Fibroblast of villous mesenchyme (primary cell): ENCODE results near the gene ABLIM2. TPM values are rescaled to one million over a fixed set of nuclear protein-coding genes. Genes with fewer than 3 reads are reported as not detected.

Experiments used
- DNase-seq: peaks from one replicate; pipeline ENCODE4 v3.0.0-alpha.2; 2010; ENCODE audit warnings: low read depth
- H3K4me3 ChIP-seq: 2 replicates; pipeline ENCODE4 v1.5.1; 2011; ENCODE audit warnings: low read depth, mild to moderate bottlenecking, low read length
- total RNA-seq: library from RNA; depleted of rRNA; stranded (reverse); fragments of >200 nt; gene quantifications from 2 replicates; pipeline ENCODE4 v1.2.3, GENCODE V29; 2012
- TF ChIP-seq, protein P1 (sequence below): IDR thresholded peaks from 2 replicates; pipeline ENCODE4 v1.5.1; 2012; ENCODE audit warnings: low read depth, mild to moderate bottlenecking, low read length; ENCODE audit not compliant: insufficient read depth

Gene ABLIM2
- total RNA-seq, 1 donor: under 0.01 TPM

DNA sequence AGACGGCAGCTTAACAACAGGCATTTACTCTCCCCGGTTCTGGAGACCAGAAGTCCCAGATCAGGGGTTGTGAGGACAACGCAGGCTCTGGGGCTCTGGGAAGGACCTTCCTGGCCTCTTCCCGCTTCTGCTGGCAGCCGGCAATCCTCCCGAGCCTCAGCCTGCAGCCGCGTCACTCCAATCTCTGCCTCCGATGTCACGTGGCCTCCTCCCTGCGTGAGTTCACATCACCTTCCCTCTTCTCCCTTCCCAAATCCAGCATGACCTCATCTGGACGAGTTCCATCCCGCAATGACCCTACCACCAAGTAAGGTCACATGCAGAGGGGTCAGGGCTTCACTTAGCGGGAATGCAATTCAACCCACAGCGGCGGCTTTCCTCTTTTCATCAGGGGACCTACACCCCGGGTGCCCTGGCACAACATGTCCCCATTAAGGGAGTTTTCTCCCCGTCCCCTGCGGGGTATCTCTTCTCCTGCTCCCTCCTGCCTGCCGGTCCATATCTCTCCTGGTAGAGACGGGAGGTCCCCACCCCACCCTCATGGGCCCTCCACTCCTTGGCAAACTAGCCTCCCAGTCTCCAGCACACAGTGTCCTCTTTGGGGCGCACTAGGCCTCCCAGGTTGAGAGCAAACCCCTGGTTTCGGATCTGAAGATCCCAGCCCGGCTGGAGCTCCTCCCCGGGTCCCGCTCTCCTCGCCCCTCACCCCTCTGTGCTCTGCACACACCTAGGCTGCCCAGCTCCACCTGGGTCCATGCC, 25.5 kb downstream of the ABLIM2 start:
- no peak overlapping the region for H3K4me3 ChIP-seq
- TF ChIP-seq, protein P1, sequence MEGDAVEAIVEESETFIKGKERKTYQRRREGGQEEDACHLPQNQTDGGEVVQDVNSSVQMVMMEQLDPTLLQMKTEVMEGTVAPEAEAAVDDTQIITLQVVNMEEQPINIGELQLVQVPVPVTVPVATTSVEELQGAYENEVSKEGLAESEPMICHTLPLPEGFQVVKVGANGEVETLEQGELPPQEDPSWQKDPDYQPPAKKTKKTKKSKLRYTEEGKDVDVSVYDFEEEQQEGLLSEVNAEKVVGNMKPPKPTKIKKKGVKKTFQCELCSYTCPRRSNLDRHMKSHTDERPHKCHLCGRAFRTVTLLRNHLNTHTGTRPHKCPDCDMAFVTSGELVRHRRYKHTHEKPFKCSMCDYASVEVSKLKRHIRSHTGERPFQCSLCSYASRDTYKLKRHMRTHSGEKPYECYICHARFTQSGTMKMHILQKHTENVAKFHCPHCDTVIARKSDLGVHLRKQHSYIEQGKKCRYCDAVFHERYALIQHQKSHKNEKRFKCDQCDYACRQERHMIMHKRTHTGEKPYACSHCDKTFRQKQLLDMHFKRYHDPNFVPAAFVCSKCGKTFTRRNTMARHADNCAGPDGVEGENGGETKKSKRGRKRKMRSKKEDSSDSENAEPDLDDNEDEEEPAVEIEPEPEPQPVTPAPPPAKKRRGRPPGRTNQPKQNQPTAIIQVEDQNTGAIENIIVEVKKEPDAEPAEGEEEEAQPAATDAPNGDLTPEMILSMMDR: no peak
- no peak for DNase-seq

DNA sequence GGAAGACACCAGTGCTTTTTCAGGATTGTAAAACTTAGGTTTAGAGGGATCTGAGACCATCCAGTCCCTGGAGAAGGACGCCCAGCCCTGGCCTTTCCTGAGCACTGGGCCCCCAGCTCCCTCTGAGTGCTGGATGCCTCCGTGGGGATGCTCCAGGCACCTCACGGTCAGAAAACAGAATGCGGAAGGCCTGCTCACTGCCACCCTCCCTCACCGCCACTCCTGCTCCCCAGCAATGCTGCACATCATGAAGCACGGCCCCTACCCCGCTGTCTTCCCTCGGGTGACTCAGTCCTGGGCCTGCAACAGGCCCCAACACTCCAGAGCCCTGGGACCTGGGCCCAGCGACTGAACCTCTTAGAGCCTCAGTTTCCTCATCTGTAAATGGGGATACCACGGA, 26.2 kb downstream of the ABLIM2 start:
- DNase-seq: no peak
- H3K4me3 ChIP-seq: no peak overlapping the region
- TF ChIP-seq, protein P1: no peak

DNA sequence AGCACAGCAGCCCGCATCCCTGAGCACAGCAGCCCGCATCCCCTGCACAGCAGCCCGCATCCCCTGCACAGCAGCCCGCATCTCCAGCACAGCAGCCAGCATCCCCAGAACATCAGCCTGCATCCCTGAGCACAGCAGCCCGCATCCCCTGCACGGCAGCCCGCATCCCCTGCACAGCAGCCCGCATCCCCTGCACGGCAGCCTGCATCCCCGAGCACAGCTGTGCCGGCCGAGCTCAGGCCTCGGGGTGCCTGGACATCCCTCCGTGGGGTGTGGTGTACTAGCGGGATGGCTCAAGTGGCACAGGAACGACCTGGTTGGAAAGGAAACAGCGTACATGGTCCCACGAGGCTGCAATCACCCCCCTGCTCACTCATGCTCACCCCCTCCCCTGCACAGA, 26.8 kb downstream of the ABLIM2 start:
- TF ChIP-seq, protein P1: no peak
- no peak for DNase-seq
- no peak overlapping the region for H3K4me3 ChIP-seq

DNA sequence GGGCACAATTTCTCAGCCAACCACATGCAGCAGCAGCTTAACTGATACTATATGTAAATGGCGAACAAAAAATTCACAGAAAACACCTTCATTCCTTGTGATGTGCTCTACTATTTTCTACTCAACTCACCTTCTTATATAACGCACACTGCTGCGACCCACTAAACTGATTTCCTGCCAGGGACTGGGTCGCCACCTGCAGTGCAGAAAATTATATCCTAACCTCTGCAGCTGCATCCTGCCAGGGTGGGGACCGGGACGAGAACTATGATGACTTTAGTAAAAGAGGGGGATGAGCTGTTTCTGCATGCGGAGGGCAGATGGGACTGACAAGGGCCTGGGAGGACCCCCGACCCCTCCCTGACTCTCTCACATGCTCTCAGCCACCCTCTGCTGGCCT, 27.4 kb downstream of the ABLIM2 start:
- H3K4me3 ChIP-seq: no peak overlapping the region
- TF ChIP-seq, protein P1: no peak
- DNase-seq: no peak

DNA sequence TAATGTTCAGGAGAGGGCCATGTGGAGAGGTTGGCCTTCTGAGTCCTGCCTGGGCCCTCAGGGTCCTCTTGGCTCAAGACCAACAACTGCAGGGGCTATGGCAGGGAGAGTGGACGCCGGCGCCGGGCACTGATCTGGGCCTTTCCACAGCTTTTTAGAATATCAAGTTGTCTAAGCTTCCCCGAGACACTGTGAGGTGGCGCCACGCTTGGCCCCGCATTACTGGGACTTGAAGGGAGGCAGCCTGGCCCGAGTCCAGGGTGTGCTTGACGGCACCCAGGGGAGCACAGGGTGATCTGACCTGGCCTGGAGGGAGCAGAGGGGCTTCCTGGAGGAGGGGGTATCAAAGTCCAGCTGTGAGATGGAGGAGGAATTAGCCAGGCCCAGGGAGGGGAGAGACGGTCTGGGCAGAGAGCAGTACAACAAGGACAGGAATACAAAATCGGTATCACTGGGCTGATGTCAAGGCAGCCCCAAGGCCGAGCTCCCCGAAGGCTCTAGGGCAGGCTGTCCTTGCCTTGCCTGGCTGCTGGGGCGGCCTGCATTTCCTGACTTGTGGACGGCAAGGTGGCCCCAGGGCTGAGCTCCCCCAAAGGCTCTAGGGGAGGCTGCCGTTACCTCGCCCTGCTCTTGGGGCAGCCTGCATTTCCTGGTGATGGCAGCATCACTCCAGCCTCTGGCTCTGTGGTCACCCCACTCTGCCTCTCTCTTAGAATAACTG, 28.1 kb downstream of the ABLIM2 start:
- DNase-seq: no peak
- no peak overlapping the region for H3K4me3 ChIP-seq
- TF ChIP-seq, protein P1: no peak

DNA sequence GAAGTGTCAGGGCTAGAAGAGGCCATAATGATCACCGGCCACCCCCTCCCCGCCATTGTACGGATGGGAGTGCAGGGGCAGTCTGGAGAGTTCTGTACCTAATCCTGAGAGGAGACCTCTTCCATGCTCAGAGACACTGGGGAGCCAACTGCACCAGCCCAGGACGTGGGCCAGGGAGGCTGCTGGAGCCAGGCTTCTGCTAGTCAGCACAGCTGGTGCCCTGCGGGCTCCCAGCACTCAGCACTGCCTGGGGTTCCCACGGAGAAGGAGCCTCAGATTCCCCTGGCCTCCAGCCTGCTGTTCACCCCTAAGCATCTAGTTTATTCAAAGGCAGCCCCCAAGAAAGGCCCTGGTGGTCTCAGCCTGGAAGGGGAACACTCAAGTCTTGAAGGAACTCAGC, 28.8 kb downstream of the ABLIM2 start:
- H3K4me3 ChIP-seq: no peak overlapping the region
- DNase-seq: no peak
- TF ChIP-seq, protein P1: no peak
